Activated T-helper 1 cell treated with Interleukin-2 at 50 U/mL for 16 hours (primary cell): ENCODE measurements around the gene CIAO2B.
"Not testable (repeated sequence)": the region's sequence is repeated elsewhere in the genome, so short reads cannot be mapped to it uniquely, and the experiment has no call there.

Source experiments
- DNase-seq: peaks from one replicate; pipeline ENCODE4 v3.0.0-alpha.2; 2020; ENCODE audit warnings: low read depth

Gene CIAO2B

DNA sequence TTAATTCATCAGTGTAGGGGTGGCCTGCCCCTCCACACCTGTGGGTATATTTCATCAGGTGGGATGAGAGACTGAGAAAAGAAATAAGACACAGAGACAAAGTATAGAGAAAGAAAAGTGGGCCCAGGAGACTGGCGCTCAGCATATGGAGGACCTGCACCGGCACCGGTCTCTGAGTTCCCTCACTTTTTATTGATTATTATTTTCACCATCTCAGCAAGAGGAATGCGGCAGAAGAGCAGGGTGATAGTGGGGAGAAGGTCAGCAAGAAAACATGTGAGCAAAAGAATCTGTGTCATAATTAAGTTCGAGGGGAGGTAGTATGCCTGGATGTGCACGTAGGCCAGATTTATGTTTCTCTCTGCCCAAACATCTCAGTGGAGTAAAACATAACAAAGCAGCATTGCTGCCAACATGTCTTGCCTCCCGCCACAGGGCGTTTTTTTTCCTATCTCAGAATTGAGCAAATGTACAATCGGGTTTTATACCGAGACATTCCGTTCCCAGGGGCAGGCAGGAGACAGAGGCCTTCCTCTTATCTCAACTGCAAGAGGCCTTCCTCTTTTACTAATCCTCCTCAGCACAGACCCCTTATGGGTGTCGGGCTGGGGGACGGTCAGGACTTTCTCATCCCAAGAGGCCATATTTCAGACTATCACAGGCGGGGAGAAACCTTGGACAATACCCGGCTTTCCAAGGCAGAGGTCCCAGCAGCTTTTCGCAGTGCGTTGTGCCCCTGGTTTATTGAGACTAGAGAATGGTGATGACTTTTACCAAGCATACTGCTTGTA, 21.4 kb upstream of the CIAO2B start:
- DNase-seq, result not testable (repeated sequence)

DNA sequence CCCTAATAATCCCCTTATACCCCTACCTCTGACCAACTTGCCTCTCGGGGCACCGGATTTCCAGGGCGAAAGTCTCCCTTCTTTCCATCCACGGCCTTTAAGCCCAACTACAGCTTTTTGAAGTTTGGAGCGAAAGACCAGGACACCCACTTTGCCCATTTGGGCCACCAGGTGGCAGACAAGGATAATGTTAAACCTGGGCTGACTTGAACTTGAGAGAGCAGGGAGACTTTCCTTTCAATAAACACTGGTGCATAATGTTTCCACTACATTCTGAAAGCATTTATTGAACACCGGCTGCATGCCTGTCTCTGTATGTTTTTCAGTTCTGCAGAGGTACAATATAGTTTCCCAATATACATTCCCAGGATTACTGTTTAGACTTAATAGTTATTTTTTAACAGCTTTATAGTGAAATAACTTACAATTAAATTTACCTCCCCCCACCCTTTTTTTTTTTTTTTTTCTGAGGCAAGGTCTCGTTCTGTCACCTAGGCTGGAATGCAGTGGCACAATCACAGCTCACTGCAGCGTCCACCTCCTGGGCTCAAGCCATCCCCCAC, 20.0 kb upstream of the CIAO2B start:
- peak; percentile 53 for DNase-seq

DNA sequence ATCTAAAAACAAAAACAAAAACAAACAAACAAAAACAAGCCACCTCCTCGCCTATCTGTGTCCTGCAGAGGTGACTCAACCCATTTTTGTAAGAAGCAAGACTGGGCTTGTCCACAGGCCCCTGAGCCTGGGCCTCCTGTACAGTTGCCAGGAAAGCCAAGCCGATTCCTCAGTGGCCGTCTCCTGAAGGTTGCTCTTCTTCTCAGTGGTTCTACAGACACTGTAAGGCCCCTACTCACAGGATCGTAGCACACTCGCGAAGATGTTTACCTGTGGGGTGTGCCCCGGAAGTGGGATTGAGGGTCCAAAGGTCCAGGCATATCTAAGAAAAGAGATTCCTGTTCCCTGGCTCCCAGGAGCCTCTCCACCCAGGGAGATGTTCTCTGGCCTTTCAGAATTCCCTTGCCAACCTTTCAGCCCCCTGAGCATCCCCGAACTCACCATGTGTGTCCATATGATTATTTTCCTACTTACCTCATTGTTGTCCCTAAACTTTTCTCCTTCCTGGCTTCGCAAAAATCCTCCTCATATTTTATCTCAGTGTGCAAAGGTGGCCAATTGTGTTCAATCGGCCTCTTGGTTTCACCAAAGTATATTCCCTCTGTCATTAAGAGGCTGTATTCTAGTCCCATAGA, 19.4 kb upstream of the CIAO2B start:
- DNase-seq, result no peak

DNA sequence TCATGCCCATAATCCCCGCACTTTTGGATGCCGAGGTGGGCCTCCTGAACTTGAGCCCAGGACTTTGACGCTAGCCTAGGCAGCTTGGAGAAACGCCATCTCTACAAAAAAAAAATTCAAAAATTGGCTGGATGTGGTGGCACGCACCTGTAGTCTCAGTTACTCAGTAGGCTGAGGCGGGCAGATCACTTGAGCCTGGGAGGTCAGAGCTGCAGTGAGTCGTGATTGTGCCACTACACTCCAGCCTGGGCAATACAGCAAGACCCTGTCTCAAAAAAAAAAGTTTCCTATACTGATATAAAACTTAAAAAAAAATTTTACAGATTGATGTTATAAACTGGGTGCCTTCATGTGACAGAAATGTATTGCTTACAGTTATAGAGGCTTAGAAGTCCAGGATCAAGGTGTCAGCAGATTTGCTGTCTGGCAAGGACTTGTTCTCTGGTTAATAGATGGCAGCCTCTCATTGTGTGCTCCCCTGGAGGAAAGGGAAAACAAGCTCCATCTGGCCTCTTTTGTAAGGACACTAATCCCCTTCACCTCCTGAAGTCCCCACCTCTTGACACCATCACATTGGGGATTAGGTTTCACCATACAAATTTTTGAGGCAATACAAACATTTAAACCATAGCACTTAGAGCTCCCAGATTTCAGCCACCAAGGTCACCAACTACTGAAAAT, 18.4 kb upstream of the CIAO2B start:
- no peak for DNase-seq

DNA sequence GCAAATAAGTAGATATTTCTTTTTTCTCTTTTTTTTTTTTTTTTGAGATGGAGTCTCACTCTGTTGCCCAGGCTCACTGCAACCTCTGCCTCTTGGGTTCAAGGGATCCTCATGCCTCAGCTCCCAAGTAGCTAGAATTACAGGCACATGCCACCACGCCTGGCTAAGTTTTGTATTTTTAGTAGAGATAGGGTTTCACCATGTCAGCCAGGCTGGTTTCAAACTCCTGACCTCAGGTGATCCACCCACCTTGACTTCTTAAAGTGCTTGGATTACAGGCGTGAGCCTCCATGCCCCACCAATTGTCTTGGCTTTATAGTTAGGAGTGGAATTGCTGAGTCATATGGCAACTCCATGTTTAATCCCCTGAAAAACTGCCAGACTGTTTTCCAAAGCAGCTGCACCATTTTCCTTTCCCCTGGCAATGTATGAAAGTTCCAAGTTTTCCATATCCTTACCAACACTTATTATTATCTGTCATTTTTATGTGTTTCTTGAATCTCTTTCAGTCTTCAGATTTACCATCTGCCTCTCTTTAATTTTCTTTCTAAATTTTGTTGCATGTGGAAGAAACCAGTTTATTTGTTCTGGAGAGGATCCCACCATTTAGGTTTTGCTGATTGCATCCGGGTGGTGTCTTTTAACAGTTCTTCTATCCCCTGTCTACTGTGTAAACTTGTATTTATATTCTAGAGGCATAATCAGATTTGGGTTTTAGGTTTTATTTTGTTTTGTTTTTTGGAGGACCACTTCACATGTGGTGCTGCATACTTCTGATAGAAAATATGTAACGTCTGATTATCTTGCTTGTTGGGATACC, 17.0 kb upstream of the CIAO2B start:
- DNase-seq, result no peak

DNA sequence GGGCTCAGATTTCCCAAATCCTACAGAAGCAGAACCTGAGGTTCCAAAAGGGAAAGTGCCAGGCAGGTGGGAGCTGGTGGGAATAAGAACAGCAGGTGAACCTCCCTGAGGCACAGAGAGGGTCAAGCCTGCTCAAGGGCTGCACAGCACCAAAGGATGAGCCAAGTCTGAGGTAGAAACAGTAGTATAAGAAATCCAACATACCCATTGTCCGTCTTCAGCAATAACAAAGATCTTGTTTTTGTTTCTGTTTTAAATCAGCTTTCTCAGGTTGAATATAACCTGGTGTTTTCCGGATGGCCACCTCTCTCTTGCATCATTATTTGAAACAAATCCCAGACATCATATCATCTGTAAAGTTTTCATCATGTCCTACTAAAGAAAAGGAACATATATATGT, 16.2 kb upstream of the CIAO2B start:
- DNase-seq, result no peak

DNA sequence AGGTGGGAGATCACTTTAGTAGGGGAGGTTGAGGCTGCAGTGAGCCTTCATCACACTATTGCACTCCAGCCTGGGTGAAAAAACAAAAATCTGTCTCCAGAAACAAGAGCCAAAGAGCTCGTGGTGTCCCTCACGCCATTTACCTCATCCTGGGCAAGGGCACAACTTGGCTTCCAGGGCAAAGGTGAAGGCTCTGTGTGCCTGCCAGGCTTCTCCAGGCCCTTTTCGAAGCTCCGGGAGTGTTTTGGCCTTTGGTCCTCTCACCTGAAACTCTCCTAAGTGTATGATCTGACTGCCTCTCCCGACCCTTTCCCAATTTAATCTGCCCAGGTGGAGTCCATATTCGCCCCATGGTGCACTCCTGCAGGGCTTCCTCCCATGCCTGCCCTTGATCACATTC, 15.3 kb upstream of the CIAO2B start:
- DNase-seq, result no peak

DNA sequence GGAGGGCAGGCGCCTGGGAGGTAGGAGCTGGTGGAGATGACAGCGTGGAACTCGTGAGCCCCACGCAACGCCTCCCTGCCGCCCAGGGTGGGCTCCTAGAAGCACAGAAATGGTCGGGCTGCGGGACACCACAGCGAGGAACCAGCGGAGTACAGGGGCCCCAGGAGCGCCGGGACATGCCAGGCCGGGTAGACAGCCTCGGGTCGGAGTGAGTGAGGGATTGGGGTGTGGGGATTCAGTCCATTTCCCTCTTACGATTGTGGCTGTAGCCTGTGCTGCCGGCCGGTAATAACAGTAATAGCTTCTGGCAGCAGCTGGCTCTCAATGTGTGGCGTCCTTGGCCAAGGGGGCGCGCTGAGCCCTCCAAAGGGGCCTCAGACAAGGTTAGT, 14.6 kb upstream of the CIAO2B start:
- DNase-seq, result no peak

DNA sequence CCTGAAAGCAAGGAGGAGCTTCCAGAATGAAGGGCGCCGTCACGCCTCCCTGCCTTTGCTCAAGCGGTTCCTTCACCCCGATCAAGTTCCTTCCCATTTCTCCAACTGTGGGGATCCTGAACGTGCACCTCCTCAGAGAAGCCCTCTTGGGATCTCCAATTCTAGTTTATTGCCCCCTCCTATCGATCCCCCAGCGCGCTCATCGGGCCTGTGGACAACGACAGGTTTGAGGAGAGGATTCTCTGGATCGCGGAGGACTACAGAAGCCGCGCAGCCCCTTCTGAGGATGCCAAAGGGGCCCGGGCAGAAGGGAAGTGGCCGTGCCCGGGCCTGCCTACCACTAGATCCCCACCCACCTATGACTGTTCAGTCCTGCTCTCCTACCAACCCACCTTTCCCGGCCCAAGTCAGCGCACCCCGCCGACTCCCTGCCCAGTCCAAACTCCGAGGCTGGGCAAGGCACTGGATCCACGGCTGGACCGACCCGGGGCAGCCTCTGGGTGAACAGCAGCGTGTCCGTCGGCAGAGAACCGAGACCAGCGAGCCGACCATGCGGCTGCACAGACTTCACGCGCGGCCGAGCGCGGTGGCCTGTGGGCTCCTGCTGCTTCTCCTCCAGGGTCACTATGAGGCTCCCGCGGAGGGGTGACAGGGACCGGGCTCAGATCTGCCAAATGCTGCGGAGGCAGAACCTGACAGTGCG, 14.1 kb upstream of the CIAO2B start:
- no peak for DNase-seq

DNA sequence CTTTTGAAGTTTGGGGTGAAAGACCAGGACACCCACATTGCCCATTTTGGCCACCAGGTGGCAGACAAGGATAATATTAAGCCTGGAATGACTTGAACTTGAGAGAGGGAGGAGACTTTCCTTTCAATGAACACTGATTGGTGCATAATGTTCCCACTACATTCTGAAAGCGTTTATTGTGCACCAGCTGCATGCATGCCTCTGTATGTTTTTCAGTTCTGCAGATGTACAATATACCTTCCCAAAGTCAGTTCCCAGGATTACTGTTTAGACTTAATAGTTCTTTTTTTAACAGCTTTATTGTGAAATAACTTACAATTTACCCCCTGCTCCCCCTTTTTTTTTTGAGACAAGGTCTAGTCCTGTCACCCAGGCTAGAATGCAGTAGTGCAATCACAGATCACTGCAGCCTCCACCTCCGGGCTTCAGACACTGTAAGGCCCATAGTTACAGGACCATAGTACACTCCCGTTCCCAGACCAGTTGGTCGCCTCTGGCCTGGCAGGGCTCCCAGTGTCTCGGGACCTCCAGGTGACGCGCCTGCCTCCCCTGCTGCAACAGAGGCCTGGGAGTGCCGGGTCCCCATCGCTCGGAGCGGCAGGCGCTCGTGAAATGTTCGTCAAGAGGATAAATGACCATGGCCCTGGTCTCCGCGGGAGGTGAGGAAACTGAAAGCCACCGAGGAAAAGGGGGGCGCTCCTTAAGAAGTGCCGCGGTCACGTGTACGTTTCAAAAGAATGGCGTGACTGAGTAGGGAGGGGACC, 13.3 kb upstream of the CIAO2B start:
- peak; percentile 62 for DNase-seq

DNA sequence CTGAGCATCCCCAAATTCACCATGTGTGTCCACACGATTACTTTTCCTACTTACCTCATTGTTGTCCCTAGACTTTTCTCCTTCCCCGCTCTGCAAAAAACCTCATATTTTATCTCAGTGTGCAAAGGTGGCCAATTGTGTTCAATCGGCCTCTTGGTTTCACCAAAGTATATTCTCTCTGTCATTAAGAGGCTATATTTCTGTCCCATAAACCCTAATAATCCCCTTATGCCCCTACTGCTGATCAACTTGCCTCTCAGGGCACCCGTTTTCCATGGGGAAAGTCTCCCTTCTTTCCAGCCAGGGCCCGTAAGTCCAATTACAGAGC, 12.7 kb upstream of the CIAO2B start:
- no peak for DNase-seq

DNA sequence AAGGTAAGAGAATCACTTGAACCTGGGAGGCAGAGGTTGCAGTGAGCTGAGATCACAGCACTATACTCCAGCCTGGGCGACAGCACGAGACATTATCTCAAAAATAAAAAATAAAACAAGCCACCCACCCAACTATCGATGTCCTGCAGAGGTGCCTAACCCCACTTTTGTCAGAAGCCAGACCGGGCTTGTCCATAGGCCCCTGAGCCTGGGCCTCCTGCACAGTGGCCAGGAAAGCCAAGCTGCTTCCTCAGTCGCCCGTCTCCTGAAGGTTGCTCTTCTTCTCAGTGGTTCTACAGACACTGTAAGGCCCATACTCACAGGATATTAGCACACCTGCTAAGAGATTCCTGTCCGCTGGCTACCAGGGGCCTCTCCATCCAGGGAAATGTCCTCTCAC, 12.3 kb upstream of the CIAO2B start:
- DNase-seq, result no peak

DNA sequence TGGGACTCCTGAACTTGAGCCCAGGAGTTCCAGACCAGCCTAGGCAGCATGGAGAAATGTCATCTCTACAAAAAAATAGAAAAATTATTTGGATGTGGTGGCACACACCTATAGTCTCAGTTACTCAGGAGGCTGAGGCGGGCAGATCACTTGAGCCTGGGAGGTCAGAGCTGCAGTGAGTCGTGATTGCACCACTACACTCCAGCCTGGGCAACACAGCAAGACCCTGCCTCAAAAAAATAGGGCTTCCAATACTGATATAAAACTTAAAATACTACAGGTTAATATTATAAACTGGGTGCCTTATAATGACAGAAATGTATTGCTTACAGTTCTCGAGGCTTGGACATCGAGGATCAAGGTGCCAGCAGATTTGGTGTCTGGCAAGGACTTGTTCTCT, 11.7 kb upstream of the CIAO2B start:
- DNase-seq, result no peak

DNA sequence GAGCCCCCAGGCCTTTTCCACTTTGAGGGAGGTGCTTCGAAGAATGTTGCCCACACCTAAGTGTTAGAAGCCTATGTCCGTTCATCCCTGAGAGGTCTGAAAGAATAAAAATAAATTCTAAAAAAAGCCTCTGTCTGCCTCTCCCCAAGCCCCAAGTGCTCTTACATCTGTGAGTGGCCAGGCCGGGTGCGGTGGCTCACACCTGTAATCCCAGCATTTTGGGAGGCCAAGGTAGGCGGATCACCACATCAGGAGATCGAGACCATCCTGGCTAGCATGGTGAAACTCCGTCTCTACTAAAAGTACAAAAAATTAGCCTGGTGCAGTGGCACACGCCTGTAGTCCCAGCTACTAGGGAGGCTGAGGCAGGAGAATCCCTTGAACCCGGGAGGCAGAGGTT, 10.8 kb upstream of the CIAO2B start:
- not testable (repeated sequence) for DNase-seq

DNA sequence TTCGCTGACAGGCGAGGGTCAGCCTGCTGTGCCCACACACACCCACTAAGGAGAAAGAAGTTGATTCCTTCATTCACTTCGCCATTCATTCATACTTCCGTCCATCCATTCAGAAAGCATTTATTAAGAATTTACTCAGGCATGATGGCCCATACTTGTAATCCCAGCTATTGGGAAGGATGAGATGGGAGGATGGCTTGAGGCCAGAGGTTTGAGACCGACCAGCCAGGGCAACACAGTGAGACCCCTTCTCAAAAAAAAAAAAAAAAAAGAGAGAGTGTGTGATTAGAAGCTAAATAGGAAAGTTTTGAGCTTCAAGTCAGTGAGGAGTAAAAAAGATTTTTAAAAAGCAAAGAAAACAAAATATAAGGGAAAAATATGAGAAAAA, 9.8 kb upstream of the CIAO2B start:
- no peak for DNase-seq

DNA sequence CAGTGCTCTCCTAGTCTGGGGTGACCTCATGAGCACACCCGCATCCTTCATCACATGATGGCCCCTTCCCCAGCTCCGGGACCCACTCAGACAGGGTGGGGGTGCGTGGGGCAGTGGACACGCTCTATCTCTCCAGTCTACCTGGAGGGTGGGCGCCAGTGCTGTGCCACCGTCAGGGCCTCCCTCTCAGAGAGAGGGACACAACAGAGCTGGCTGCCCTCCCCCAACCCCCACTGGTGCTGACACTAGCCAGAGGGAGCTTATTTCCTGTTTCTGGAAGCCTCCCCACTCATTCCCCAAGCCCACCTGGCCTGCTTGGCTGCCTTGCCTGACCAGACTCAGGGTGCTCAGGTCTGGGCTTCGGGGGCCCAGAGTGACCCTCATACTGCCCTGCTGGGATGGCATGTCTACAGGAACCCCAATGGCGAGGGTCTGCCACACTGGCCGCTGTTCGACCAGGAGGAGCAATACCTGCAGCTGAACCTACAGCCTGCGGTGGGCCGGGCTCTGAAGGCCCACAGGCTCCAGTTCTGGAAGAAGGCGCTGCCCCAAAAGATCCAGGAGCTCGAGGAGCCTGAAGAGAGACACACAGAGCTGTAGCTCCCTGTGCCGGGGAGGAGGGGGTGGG, 9.3 kb upstream of the CIAO2B start:
- no peak for DNase-seq

DNA sequence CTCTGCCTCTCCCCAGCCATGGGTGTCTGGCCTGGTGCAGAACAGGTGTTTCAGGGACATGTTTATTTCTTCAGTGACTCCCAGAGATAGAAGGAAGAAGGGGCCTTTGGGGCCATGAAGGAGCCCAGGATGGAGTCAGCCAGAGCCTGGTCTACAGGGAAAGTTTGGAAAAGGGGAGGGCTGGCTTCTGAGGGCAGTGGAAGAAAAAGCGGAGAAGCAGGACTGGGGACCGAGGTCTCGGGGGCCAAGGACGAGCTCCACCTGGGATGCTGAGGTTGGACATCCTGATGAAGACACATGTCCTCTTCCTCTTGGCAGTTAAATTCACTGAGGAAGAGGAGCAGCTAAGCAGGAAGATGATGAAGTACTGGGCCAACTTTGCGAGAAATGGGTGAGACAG, 8.8 kb upstream of the CIAO2B start:
- no peak for DNase-seq

DNA sequence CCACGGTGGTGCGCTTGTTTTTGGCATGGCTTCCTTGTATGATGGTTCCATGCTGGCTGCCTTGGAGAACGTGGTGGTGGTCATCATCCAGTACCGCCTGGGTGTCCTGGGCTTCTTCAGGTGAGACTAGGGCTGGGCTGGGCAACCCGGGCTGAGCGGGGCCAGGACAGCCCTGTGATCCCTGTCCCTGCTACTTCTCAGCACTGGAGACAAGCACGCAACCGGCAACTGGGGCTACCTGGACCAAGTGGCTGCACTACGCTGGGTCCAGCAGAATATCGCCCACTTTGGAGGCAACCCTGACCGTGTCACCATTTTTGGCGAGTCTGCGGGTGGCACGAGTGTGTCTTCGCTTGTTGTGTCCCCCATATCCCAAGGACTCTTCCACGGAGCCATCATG, 6.0 kb upstream of the CIAO2B start:
- no peak for DNase-seq

DNA sequence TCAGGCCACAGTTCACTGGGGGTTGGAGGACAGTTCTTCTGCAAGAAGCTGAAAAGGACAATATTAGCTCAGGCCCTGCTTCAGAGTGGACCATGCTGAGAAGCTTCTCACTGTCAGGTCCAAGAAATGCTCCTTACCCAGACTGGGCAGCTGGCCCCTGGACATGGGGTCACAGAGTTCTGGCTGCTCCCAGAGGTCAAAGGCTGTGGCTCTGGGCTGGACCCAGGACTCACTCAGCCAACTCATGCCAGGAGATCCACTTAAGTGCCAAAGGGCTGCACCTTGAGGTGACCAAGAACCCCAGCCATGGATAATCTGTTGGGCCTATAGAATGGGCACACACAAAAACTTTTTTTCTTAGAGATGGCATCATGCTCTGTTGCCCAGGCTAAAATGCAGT, 5.2 kb upstream of the CIAO2B start:
- DNase-seq, result no peak

DNA sequence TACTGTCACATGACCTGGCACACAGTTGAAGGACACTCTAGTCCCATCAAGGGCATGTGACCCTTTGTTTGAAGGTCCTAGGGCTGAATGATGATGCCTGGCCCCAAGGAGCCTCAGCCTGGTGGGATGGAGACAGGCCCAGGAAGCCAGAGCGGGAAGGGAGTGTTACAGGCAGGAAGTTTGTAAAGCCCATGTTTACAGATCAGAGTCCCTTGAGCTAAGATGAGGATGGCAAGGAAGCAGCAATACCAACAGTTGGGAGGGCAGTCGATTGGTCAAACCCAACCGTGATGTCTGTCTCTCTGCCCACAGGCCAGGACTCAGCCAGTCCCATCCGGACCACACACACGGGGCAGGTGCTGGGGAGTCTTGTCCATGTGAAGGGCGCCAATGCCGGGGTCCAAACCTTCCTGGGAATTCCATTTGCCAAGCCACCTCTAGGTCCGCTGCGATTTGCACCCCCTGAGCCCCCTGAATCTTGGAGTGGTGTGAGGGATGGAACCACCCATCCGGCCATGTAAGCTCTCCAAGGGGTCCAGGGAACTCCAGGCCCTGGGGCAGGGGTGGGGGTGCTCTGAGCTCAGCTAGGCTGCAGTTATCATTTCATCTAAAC, 3.6 kb upstream of the CIAO2B start:
- DNase-seq, result no peak
